Activated CD8-positive, alpha-beta memory T cell treated with anti-CD3 and anti-CD28 coated beads for 4 hours (primary cell): ENCODE results near the gene MCTP2.

Experiments used
- DNase-seq, 2 donors: peaks; one replicate each; pipeline ENCODE4 v3.0.0-alpha.2; 2020; ENCODE audit warnings: low read depth in 2 of 2

MCTP2 gene

DNA sequence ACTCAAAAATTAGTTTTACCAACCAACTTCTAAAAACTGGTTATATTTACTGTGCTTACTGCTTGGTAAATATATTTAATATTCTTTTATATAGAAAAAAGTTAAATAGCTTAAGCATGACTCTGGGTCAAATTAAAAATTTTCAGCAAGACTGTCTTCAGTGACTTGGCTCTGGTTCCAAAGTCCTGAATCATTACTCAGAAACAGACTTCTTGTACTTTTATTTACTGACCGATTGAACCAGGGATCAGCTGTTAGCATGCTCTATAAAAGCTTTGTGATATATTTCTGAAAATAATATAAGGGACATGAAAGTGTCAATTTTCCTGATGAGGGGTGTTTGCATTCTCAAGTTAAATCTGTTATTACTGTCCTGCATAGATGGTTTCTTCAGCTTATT, 164.3 kb downstream of the MCTP2 start:
- DNase-seq, result no peak

DNA sequence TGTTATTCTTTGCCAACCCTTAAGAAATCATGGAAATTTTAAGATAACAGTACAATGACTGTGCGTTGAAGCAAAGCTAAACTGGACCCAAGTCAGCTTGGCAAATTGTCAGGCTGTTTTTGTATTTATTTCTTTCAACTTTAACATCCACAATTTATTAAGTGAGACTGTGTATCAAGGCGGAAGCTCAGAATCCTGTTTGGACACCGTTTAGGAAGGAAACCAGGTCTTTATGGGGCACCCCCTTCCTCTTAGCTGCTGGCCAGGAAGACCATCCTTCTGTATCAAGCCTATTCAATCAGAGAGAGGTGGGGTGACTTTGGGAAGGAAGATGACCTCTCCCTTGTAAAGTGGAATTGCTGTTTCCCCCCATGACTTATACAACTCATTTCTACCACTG, 166.0 kb downstream of the MCTP2 start:
- no peak for DNase-seq

DNA sequence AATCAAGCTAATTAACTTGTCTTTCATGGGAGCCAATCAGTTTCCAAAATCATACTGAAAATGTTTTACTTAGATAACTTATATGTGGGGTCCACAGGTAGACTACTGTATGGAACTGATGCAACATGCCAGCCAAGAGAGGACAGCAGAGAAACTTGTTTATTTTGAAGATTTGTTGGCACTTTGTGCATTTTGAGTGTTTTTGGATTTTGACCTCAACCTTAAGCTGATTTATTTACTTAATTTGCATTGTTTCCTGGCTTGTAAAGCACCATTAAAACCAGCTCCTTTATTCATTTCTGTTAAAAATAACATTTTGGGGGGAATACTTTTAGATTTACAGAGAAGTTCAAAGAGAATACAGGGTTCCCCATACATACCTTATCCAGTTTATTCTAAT, 166.6 kb downstream of the MCTP2 start:
- DNase-seq, result no peak

DNA sequence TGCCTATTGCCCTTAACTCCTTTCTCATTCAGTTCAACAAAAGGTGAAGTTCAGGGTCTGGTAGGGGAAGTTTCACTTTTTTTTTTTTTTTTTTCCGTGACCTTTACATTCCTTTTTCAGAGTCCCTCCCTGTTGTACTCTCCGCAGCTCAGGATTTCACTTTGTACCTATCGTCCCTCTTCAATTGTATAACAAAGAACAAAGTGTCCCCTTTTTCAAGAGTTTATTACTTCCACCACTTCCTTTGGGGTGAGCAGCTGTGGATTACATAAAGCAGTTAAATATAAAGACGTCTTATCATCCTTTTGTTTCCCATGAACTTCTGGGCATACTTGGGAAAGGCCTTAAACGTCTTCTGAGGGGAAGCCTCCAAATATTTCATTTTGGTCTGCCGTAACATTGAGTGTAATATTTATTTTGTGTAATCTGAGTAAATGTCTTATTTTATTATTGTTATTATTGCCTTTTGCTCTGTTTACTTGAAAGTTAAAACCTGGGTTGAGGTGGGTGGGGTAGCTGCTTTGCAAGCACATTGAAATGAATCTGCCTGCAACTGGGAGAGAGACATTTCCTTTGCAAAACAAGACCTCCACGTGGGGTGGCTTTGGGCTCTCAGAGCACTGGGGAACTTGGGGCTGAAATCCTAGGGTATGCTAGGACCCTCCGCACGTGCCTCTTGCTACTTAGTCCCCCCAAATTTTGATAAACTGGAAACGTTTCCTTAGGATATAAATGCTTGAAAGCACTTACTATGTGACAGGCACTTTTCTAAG, 169.4 kb downstream of the MCTP2 start:
- no peak for DNase-seq

DNA sequence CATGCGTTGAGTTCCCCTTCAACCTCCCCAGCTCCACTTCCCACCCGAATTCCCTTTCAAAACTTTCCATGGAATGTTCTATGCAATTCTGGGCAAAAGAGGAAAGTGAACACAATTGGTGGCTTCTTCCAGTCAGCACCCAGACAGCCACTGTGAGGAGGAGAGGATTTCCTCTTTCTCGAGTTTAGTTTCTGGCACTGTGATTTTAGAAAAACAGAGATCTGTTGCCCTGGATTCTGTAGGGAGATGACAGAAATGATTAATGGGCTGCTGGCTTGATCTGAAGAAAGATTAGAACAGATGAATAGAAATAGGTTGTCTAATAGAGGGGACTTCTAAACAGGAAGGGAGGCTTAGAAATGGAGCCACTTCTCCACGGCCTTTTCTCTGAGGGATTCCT, 172.0 kb downstream of the MCTP2 start:
- no peak for DNase-seq

DNA sequence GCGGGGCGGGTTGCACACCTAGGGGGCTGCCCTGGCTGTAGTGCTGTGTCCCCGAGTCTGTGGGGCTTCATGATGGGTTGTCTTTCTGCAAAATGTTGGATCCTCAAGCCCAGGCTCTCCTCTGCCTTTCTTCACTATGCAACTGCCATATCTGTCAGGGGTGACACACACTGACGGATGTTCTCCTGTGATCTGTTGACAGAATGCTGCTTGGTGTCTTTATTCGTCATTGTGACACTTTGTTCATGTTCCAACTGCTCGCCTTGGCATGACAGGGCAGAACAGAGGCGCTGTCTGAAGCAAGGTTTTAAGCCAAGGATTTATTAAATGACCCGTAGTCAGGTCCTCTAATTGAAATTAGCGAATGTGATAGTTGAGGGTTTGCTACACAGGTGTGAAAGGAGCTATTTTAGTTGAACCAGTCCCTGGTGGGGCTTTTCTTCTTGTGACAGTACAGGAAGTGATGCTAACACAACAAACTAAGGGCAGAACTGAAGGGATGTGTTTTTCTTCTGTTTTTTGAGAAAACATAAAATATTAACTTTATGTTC, 173.4 kb downstream of the MCTP2 start:
- no peak for DNase-seq

DNA sequence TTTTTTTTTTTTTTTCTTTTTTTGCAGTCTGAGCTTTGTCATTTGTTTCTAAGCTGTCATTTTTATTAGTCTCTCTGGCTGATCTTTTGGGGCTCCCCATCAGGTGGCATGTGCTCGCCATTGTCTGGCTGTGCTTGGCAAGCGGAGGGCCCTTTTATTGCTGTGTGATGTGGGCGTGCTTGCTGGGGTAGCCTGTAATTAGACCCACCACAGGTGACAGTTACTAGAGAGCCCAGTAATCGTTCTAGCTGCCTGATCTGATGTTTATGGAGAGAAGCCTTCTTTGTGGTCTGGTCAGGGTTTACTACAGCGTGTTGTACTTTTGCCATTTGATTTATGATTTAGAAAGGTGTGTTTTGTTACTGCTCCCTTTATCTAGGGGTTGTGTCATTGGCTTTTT, 179.9 kb downstream of the MCTP2 start:
- DNase-seq, result no peak

DNA sequence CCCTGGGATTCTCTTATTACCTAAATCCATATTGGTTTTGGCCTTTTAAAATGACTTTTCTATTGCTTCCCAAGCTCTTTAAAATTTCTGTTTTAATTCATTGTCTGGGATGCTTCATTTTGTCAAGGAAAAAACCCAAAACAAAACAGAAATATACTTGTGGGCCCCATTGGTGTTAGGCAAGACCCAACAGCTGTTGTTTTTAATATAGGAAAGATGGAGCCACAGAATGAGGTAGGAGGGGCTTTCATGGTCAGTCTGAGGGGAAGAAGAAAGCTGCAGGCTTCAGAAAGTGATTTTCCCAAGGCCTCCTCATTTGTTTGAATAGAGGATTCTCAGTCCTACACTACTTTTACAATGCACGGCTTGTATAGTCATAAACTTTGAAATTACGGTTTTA, 180.5 kb downstream of the MCTP2 start:
- DNase-seq, result no peak

DNA sequence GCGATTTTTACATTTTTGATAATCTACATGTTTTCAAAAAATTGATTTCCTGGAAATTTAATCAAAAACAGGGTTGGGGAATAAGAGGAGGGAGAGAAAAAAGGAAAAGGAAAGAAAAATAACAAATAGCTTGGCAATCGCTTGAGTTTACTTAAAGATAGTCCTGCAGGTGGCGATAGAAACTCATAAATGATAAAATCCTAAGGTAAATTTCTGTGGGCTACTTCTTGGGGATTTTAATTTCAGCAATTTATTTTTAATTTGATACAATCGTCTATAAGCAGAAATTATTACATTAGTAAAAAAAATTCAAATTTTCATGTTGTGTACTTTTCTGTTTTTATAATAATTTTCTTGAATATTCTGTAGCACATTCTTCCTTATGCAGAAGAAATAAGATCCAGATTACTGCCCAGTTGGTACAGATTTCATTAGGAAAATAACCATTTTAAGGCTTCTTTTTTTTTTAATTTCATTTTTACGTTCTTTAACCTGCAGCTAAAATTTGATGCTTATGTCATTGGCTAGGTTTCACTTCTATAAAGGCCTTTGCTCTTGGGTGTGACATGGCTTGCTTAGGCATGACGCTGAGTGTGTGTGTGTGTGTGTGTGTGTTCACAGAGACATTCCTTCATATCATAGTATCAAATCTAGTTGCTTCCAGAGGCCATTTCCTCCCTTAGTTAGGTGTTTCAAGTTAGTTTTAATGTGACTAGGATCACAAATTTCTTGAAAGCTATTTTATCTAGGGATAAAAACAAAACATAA, 181.8 kb downstream of the MCTP2 start:
- DNase-seq, result no peak

DNA sequence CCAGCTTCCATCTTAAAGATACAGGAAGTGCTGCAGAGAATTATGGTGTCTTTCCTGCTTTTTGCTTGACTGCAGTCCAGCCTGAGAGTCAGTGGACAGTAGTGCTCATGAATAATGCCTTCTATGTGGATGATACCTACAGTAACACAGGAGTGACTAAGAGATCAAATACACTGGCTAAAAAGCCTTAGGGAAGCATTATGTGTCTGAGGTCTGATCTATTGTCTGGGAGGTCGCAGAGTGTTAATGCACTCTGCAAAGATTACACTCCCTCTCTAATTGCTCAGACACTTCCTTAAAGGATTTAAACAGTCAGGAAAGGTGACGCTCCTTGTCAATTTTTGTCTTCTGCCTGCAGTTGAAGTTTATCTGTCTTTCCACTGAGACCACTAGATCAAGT, 183.6 kb downstream of the MCTP2 start:
- no peak for DNase-seq

DNA sequence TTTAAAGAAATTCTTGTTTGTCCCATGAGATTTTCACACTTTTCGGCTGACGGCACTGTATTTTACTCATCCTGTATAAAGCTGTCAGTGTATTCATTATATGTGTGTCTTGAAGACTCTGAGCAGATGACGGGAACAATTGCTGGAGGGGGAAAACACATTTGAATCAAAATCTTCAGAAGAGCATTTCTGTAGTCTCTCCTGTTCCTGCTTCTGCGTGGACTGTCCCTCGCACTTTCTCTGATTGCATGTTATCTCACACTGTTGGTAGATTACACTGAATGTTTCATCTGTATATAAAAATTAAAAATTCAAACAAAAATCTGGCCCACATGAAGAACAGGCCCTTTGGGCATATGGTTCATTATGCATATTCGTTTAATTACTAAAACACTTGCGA, 184.9 kb downstream of the MCTP2 start:
- no peak for DNase-seq

DNA sequence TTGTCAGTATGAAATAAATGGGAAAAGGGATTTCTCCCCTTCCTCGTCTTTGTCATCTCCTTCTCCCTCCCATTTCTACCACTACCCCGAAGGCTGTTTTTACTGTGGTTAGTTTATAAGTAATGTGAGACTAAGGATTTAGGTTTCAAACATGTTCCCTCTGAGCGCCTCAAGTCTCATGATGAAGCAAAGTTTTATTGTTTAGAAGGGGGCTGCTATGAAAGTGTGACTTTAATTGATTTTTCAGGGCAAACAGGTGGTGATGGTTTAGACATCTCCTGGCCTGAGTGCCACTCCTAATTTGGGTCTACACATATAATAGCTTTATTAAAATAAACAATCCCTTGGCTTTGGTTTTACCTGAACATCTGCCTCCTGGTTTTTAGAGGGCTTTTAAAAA, 185.5 kb downstream of the MCTP2 start:
- DNase-seq, result no peak

DNA sequence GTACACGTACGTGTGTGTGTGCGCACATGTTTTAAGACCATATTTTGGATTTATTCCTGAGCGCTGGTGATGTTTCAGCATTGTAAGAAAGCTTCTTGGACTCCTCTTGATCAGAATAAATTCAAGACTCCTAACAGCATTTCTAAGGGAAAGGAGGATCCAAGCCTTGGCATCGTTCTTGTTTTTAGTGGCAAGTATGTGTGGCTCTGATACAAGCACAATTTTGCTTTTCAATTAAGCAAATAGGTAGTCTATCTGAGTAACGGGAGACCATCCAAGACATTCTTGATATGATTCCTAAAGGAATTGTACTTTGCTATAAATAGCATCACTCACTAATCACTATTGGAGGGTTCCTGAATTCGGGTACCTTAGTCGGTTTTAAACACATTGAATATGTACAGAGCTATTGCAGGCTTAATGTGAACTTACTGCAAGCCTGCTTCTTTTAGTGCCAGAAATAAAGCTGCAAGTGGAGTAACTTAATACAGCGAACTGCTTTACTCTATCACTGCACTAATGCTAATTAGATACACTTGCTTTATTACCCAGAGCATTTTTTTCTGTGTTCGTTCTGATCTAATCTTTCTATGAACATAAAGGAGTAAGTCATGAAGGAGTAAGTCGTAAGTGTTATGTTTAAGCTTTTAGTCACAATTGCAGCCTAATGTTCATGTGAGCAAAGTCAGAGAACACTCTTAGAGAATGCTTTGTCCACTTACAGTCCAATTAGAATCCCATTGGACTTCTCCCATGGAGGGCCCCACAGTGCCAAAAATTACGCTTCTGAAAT, 186.3 kb downstream of the MCTP2 start:
- no peak for DNase-seq

DNA sequence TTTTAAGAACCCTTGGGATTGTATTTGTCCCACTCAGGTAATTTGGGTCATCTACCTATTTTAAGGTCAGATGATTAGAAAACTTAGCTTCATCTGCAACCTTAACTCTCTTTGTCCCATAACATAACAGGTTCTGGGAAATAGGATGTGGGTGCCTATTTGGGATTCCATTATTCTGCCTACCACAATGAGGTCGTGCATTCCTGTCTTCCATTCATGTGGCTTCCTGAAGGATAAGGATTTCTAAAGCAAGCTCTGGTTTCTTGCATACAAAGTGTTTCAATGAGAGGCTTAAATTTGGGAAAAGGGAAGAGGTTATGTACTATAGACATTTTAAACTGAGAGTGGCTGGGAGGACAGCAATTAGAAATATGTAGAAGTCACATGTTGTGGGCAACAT, 190.3 kb downstream of the MCTP2 start:
- no peak for DNase-seq

DNA sequence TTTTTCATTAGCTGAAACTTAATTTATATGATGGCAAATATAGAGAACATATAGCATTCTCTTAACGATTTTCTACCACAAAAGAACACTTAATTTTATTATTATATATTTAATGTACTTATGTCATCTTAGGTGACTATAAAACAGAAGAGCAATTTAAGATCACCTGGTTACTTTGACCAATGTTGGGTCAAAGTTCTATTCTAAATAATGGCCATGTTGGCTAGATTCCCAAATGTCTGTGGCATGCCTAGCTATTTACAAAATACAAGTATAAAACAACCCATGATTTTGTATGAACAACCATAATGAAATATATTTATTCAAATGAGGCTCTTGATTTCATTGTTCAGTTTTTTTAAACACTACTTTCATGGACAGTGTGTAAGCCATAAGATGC, 200.9 kb downstream of the MCTP2 start:
- DNase-seq, result no peak

DNA sequence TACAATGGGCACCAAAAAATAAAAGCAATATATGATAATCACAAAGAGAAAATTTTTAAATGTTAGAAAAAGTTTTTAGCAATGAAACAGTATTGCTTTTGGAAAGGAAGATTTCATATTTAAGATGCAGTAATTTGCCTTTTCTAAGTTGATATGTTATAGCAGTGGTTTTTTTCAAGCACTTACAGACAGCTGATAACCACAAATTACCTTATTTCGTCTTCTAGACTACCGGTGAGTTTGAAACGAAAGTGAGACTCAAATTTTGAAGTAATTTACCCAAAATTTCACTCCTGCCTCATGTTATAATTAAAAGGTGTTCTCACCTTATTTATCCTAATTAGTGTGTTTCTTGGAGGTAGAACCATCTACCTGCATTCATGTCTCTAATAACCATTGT, 207.8 kb downstream of the MCTP2 start:
- DNase-seq, result no peak

DNA sequence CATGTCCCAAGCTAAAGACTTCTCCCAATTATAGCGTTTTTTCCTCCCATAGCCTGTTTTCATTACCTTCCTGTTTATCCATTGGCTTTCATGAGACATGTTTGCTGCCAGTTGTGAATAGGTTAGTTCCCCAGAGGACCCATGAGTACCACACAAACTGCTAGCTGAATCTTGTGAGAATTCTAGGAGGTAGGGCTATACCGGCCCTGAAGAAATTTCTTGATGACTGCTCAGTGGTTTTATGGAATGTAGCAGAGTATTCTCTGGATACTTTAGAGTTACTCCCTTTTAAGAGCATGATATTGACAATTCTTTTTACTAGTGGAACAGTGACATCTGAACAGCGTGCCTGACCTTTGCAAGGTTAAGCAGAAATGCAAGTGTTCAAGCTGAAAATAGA, 210.4 kb downstream of the MCTP2 start:
- no peak for DNase-seq

DNA sequence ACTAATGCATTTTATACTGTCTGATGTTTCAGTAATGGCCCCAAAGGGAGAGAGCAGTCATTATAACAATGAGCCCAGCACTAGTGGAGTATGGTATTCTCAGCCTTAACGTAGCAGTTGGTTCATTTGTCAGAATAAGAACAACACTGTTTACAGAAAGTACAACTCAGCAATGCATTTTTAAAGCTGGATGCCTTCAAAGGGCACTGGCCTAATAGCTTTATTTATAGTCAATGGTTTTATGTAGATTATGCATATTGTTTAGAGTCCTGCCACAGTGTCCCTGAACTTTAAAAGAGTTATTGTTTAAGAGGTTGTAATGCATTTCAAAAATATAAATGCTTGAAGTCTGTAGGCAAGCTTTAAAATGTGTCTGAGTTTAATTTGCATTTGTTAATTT, 211.1 kb downstream of the MCTP2 start:
- DNase-seq, result no peak

DNA sequence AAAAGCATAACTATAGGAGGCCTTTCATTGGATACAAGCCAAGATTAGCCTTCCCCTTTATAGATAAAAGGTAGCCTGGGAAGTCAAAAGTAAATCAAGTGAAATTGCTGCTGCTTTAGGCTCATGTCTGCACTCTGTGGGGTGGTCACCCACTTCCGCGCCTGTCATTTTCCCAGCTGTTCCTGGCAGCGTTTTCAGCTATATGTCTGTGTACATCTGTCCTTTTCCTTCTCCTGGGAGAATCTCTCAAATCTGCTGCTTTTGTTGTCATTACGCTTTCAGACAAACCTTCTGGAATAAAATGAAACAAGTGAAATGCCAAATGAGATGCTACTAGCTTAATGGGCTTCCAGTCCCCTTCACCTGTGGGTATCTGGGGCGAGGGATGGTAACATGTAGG, 211.8 kb downstream of the MCTP2 start:
- no peak for DNase-seq

DNA sequence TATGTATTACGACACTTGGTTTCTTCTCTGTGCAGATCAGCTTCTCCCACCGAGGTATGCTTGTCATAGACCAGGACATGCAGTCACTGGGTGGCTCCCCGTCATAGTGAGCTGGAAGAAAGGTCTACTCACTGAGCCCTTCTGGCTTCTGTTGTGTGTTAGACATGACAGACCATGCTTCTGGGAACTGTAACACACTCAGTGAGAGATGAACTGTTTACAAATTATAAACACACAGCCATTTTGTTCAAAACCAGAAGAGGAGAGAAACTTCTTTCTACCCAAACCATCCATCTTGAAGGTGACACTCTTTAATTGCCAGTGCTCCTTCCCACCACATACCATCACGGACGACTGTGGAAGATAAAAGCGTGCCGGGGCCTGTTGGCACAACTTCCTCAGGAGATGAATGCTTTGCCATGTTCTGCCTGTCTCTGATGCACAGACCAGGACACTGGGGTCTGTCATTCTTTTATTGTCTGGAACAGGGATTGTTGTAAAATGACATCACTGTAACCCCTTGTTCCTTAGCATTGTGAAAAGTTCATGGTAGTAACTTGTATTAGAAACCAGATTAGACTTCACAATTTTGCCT, 214.3 kb downstream of the MCTP2 start:
- DNase-seq, result no peak

DNA sequence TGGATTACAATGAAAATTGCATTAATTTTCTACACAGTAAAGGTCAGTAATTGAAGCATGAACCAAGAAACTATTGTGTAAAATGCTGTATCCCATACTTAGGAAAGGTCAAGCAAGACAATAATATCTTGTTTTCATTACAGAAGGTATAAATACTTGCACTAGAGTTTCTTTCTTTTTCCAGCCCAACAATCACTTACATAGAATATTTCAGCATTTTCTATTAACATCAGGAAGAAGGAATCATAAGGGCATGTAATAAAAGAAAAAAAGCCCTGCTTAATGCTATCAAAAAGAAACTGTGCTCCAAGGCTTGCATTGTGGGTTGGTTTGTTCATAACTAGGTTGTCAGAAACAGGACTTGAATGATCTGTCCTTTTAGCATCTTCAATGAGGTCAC, 215.1 kb downstream of the MCTP2 start:
- DNase-seq, result no peak

DNA sequence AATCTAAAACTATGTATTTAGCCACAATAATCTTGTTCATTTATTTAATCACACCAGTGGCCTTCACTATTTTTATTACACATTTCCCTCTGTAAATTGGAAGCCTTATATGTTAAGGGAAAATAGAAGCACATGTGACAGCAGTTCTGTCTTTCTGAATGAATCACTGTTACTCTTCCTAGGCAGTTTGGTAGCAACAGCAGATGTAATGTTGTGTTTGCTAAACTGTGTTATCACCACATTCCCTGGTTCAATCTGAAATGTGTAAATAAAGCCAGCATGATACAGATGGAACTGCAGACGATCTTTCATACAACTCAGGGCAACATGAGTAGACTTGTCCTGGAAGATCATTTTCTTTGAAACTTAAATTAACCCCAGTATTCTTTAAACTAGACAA, 220.1 kb downstream of the MCTP2 start:
- DNase-seq, result no peak
